HepG2 (cell line): Measurements from ENCODE around the gene TENT4B. TPM values are rescaled to one million over a fixed set of nuclear protein-coding genes. Genes with fewer than 3 reads are reported as not detected.

Experiments used
- DR1 ChIP-seq: sonication (generic); formaldehyde crosslinking; IDR thresholded peaks from 2 replicates; pipeline ENCODE4 v1.8.0; 2021; ENCODE audit warnings: mild to moderate bottlenecking, missing genetic modification reagents, inconsistent platforms
- EP300 ChIP-seq, 3 experiments: sonication (generic) in 1 of 3; formaldehyde crosslinking in 1 of 3; IDR thresholded peaks; 2 replicates each; pipeline versions ENCODE4 v1.5.1 to v1.6.1; 2011 to 2020; ENCODE audit warnings: low read depth in 2 of 3, low read length in 2 of 3, borderline replicate concordance in 1 of 3, improper control_type of control experiment in 1 of 3, mild to moderate bottlenecking in 1 of 3, missing genetic modification reagents in 1 of 3, moderate library complexity in 1 of 3
- FOXA1 ChIP-seq, 2 experiments: fragments of 450-650 bp in 1 of 2; sonication (generic) in 1 of 2; formaldehyde crosslinking in 1 of 2; IDR thresholded peaks; 2 replicates each; pipeline versions ENCODE4 v1.4.0 to v1.6.1; 2016 to 2020; ENCODE audit warnings: missing genetic modification reagents in 1 of 2
- GLI4 ChIP-seq: sonication (generic); formaldehyde crosslinking; IDR thresholded peaks from 2 replicates; pipeline ENCODE4 v1.5.1; 2020; ENCODE audit warnings: missing genetic modification reagents, mild to moderate bottlenecking, moderate library complexity, borderline replicate concordance
- KDM5A ChIP-seq: fragments of 200-600 bp; sonication (generic); IDR thresholded peaks from 2 replicates; pipeline ENCODE4 v1.7.0; 2018; ENCODE audit warnings: antibody characterized with exemption, mild to moderate bottlenecking, low read length, borderline replicate concordance
- MYNN ChIP-seq: sonication (generic); formaldehyde crosslinking; IDR thresholded peaks from 2 replicates; pipeline ENCODE4 v1.4.0; 2020; ENCODE audit warnings: mild to moderate bottlenecking, low read depth, missing genetic modification reagents
- SAP130 ChIP-seq: IDR thresholded peaks from 2 replicates; pipeline ENCODE4 v1.6.1; 2016; ENCODE audit warnings: low read depth
- SMAD3 ChIP-seq: sonication (generic); formaldehyde crosslinking; IDR thresholded peaks from 2 replicates; pipeline ENCODE4 v1.4.0; 2020; ENCODE audit warnings: missing genetic modification reagents
- SRSF1 ChIP-seq: fragments of 200-400 bp; formaldehyde crosslinking; optimal IDR thresholded peaks from 2 replicates; pipeline ENCODE3; 2017; ENCODE audit warnings: mild to moderate bottlenecking, low read depth, low read length, moderate library complexity
- TAF15 ChIP-seq: fragments of 200-400 bp; formaldehyde crosslinking; IDR thresholded peaks from one replicate; pipeline ENCODE4 v1.6.1; 2018; ENCODE audit warnings: mild to moderate bottlenecking, low read depth, low read length; ENCODE audit not compliant: poor library complexity, severe bottlenecking
- TOE1 ChIP-seq: sonication (generic); formaldehyde crosslinking; IDR thresholded peaks from 2 replicates; pipeline ENCODE4 v1.4.0; 2020; ENCODE audit warnings: mild to moderate bottlenecking, missing genetic modification reagents
- YEATS4 ChIP-seq: sonication (generic); formaldehyde crosslinking; IDR thresholded peaks from 2 replicates; pipeline ENCODE4 v1.4.0; 2020; ENCODE audit warnings: missing genetic modification reagents, borderline replicate concordance
- ZNF121 ChIP-seq: sonication (generic); formaldehyde crosslinking; IDR thresholded peaks from 2 replicates; pipeline ENCODE4 v1.5.0; 2020; ENCODE audit warnings: mild to moderate bottlenecking, missing genetic modification reagents
- ZNF180 ChIP-seq: sonication (generic); formaldehyde crosslinking; IDR thresholded peaks from 2 replicates; pipeline ENCODE4 v1.4.0; 2020; ENCODE audit warnings: low read depth, missing genetic modification reagents, borderline replicate concordance
- ZNF234 ChIP-seq: sonication (generic); formaldehyde crosslinking; conservative IDR thresholded peaks from 2 replicates; pipeline ENCODE4 v1.5.1; 2020; ENCODE audit warnings: mild to moderate bottlenecking, missing genetic modification reagents
- ZNF263 ChIP-seq: sonication (generic); formaldehyde crosslinking; IDR thresholded peaks from 2 replicates; pipeline ENCODE4 v1.4.0; 2020; ENCODE audit warnings: missing genetic modification reagents
- ZNF543 ChIP-seq: sonication (generic); formaldehyde crosslinking; IDR thresholded peaks from 2 replicates; pipeline ENCODE4 v1.4.0; 2020; ENCODE audit warnings: mild to moderate bottlenecking, missing genetic modification reagents
- ZNF562 ChIP-seq: sonication (generic); formaldehyde crosslinking; IDR thresholded peaks from 2 replicates; pipeline ENCODE4 v1.8.0; 2022; ENCODE audit warnings: missing genetic modification reagents, borderline replicate concordance
- ZNF775 ChIP-seq: sonication (generic); formaldehyde crosslinking; IDR thresholded peaks from 2 replicates; pipeline ENCODE4 v1.4.0; 2020; ENCODE audit warnings: missing genetic modification reagents, mild to moderate bottlenecking, moderate library complexity, borderline replicate concordance
- ZNF781 ChIP-seq: sonication (generic); formaldehyde crosslinking; IDR thresholded peaks from 2 replicates; pipeline ENCODE4 v1.5.1; 2020; ENCODE audit warnings: borderline replicate concordance, mild to moderate bottlenecking, missing genetic modification reagents; ENCODE audit errors: not compliant biosample characterization
- polyA plus RNA-seq, 8 experiments: library from polyadenylated mRNA; depleted of rRNA in 3 of 8; stranded (reverse) in 7 of 8; unstranded in 1 of 8; fragments of >200 nt; fragmentation: Illumina TruSeq in 4 of 8; extraction: Trizol in 4 of 8; gene quantifications; 2 replicates each; pipeline versions ENCODE4 v1.2.1 to v1.2.3, GENCODE V29; 2011 to 2016; ENCODE audit warnings: low read depth in 4 of 8, missing spikeins in 1 of 8, mixed read lengths in 1 of 8; ENCODE audit not compliant: insufficient read depth in 1 of 8
- total RNA-seq, 5 experiments: library from RNA; depleted of rRNA; stranded (reverse); fragments of >200 nt; fragmentation: Illumina TruSeq; extraction: Trizol; gene quantifications; 2 replicates each; pipeline ENCODE4 v1.2.3, GENCODE V29; 2016; ENCODE audit warnings: low read depth in 1 of 5
- TF ChIP-seq, protein P1 (sequence below): fragments of 450-650 bp; IDR thresholded peaks from 2 replicates; pipeline ENCODE4 v1.6.1; 2016
- TF ChIP-seq, protein P2 (sequence below): IDR thresholded peaks from 2 replicates; pipeline ENCODE4 v1.6.1; 2018; ENCODE audit warnings: missing genetic modification reagents
- TF ChIP-seq, protein P3 (sequence below), 2 experiments: sonication (generic) in 1 of 2; formaldehyde crosslinking in 1 of 2; IDR thresholded peaks; 2 replicates each; pipeline versions ENCODE4 v1.4.0 to v1.6.1; 2016 to 2020; ENCODE audit warnings: borderline replicate concordance in 1 of 2, low read depth in 1 of 2, mild to moderate bottlenecking in 1 of 2, missing genetic modification reagents in 1 of 2

Gene TENT4B
- total and polyA plus RNA-seq, 2 of the 13 experiments (the other 11 are each of a cell fraction or from before 2014, with no cell fraction given) = 15.0 to 32.8 TPM

DNA sequence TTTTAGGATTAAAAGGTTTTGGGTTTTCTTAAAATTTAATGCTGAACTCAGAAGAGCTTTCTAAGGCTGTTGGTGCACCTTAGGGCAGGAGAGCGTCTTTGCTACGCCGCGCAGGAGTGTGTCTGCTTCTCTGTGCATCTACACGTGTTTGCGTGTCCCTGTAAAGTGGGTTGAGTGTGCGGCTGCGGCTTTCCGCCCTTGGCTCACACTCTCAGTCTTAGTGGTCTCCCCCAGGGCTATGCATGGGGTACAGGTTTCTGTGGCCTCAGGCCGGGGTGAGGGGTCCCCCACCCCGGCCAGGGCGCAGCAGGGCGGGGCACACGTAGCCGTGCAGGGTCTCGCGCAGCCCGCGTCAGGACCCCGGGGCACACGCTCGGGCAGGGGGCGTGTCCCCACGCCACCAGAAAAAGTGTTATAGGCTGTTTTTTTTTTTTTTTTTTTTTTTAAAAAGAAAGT is 727 bp upstream of the TENT4B start (continued):
- TF ChIP-seq SRSF1 (no peak), SMAD3 (CRISPR knock-in tag) (no peak), ZNF121 (CRISPR knock-in tag) (no peak), ZNF543 (CRISPR knock-in tag) (peak; percentile 99), TAF15 (no peak), YEATS4 (CRISPR knock-in tag) (peak; percentile 55; the same call in 1 of the 2 replicates), FOXA1 (IDR thresholded peaks at IDR 0.05) (no peak), FOXA1 (CRISPR knock-in tag; IDR thresholded peaks at IDR 0.05) (no peak), TOE1 (CRISPR knock-in tag) (no peak; the same call in 1 of the 2 replicates), ZNF263 (no peak), ZNF775 (CRISPR knock-in tag) (no peak), KDM5A (no peak), ZNF562 (CRISPR knock-in tag) (no peak), SAP130 (CRISPR knock-in tag) (no peak; the same call in 1 of the 2 replicates), ZNF234 (0 out of 2 replicates have a peak, but pooled peaks have one; percentile 56), GLI4 (CRISPR knock-in tag) (no peak), ZNF781 (no peak), ZNF180 (CRISPR knock-in tag) (0 out of 2 replicates have a peak, but pooled peaks have one; percentile 53), EP300 (IDR thresholded peaks at IDR 0.05; ENCODE audit: low read depth in 2 of 2, low read length in 2 of 2) (no peak), EP300 (CRISPR knock-in tag; IDR thresholded peaks at IDR 0.05; ENCODE audit: borderline replicate concordance) (no peak; the same call in 1 of the 2 replicates), DR1 (CRISPR knock-in tag) (no peak), MYNN (no peak)
- TF ChIP-seq, protein P1, sequence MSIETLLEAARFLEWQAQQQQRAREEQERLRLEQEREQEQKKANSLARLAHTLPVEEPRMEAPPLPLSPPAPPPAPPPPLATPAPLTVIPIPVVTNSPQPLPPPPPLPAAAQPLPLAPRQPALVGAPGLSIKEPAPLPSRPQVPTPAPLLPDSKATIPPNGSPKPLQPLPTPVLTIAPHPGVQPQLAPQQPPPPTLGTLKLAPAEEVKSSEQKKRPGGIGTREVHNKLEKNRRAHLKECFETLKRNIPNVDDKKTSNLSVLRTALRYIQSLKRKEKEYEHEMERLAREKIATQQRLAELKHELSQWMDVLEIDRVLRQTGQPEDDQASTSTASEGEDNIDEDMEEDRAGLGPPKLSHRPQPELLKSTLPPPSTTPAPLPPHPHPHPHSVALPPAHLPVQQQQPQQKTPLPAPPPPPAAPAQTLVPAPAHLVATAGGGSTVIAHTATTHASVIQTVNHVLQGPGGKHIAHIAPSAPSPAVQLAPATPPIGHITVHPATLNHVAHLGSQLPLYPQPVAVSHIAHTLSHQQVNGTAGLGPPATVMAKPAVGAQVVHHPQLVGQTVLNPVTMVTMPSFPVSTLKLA = peak; percentile 15; the same call in 1 of the 2 replicates
- TF ChIP-seq, protein P2, sequence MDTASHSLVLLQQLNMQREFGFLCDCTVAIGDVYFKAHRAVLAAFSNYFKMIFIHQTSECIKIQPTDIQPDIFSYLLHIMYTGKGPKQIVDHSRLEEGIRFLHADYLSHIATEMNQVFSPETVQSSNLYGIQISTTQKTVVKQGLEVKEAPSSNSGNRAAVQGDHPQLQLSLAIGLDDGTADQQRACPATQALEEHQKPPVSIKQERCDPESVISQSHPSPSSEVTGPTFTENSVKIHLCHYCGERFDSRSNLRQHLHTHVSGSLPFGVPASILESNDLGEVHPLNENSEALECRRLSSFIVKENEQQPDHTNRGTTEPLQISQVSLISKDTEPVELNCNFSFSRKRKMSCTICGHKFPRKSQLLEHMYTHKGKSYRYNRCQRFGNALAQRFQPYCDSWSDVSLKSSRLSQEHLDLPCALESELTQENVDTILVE (CRISPR knock-in tag) = no peak
- TF ChIP-seq, protein P3, sequence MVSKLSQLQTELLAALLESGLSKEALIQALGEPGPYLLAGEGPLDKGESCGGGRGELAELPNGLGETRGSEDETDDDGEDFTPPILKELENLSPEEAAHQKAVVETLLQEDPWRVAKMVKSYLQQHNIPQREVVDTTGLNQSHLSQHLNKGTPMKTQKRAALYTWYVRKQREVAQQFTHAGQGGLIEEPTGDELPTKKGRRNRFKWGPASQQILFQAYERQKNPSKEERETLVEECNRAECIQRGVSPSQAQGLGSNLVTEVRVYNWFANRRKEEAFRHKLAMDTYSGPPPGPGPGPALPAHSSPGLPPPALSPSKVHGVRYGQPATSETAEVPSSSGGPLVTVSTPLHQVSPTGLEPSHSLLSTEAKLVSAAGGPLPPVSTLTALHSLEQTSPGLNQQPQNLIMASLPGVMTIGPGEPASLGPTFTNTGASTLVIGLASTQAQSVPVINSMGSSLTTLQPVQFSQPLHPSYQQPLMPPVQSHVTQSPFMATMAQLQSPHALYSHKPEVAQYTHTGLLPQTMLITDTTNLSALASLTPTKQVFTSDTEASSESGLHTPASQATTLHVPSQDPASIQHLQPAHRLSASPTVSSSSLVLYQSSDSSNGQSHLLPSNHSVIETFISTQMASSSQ (IDR thresholded peaks at IDR 0.05; ENCODE audit: low read depth) = no peak
- TF ChIP-seq, protein P3 (CRISPR knock-in tag; IDR thresholded peaks at IDR 0.05; ENCODE audit: borderline replicate concordance) = no peak
